C4-2B (cell line): ENCODE results near the gene IRF2BP1.

Experiments used
- H3K27ac ChIP-seq: fragments of 450-650 bp; 2 replicates; pipeline ENCODE4 v1.5.1; 2017
- CTCF ChIP-seq: fragments of 450-650 bp; conservative IDR thresholded peaks from 2 replicates; pipeline ENCODE4 v1.5.1; 2017; ENCODE audit warnings: mild to moderate bottlenecking
- ZFX ChIP-seq: fragments of 450-650 bp; IDR thresholded peaks from 2 replicates; pipeline ENCODE4 v1.6.1; 2017

Gene IRF2BP1

GRCh38 chr19:45848922-45849321 lies 37.0 kb downstream of the IRF2BP1 start:
- no peak overlapping the region for H3K27ac ChIP-seq
- TF ChIP-seq ZFX (no peak), CTCF (no peak; the same call in 1 of the 2 replicates)

- TF ChIP-seq CTCF (no peak), ZFX (no peak)
- no peak overlapping the region for H3K27ac ChIP-seq
Observed at GRCh38 chr19:45847663-45848062, 38.3 kb downstream of the IRF2BP1 start.

DNA sequence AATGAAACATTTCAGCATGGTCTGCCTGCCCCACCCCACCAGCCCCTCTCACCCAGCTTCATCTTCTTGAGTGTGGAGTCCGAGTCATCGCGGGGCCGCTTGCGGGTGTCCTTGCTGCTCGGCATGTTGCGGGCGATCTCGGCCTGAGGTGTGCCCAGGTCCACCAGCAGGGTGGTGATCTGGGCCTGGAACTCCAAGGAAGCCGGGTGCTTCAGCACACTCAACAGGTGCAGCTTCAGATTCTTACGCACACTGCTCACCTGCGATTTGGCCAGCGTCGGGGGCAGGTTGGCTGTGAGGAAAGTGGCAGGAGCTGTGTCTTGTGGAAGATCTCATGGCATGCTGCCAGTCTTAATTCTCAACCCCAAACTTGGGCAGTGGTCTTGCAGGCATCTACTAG lies 43.7 kb downstream of the IRF2BP1 start:
- H3K27ac ChIP-seq, result no peak overlapping the region
- TF ChIP-seq ZFX, result no peak
- TF ChIP-seq CTCF, result no peak

DNA sequence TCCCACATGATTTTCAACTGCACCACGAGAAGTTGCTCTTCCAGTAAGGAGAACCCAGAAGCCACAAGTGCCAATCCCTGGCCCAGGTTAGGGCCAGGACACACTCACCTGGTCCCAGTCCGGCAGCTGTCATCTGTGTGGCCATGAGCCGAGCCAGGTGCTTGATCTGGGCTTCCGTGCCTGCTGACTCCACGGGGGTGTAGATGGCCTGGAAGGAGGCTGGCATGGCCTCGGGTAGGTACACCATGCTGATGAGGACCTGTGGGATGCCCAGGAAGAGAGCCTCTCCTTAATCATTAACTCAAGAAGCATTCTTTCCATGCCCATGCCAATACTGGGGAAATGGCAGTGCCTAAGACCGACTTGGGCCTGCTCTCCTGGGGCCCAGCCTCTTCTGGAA lies 51.0 kb downstream of the IRF2BP1 start:
- H3K27ac ChIP-seq, result no peak overlapping the region
- TF ChIP-seq ZFX (no peak), CTCF (no peak)
